ENCODE results near the gene PARK7.

PARK7 gene

DNA sequence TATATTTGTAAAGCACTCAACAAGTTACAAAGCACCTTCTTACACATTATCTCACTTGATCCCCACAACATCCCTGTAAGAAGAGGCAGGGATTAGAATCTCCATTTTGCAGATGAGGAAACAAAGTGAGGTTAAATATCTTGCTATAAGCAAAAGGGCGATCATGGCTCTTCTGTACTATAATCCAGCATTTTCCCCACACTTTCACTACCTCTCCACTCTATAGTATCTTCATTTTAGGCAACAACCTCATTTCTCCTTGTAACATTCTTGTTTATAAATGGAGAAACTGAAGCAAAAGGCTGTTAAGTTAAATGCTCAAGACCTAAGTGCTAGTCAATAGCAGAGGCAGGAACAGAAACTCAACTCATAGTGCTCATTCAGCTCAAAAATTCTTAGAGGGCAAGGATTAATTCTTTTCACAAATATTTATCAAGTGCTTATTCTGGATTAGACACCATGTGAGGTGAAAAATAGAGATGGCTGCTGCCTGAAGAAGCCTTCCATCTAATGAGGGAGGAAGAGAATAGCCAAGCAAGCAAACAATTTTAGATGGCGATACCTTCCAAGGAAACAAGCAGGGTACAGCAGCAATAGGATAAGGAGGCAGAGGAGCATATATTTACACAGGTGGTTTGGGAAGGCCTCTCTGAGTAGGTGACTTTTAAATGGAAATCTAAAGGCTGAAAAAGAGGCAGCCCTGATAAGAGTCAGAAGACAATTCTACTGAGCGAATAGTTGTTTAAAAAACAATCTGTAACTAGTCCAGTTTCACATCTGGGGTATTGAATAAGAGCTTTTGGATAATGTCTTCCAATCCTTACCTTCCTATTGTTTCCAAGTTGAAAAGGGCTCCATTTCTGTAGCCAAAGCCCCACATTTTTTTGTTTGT lies 61.1 kb downstream of the PARK7 start:
- TF ChIP-seq, protein P1, sequence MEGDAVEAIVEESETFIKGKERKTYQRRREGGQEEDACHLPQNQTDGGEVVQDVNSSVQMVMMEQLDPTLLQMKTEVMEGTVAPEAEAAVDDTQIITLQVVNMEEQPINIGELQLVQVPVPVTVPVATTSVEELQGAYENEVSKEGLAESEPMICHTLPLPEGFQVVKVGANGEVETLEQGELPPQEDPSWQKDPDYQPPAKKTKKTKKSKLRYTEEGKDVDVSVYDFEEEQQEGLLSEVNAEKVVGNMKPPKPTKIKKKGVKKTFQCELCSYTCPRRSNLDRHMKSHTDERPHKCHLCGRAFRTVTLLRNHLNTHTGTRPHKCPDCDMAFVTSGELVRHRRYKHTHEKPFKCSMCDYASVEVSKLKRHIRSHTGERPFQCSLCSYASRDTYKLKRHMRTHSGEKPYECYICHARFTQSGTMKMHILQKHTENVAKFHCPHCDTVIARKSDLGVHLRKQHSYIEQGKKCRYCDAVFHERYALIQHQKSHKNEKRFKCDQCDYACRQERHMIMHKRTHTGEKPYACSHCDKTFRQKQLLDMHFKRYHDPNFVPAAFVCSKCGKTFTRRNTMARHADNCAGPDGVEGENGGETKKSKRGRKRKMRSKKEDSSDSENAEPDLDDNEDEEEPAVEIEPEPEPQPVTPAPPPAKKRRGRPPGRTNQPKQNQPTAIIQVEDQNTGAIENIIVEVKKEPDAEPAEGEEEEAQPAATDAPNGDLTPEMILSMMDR (IDR thresholded peaks at IDR 0.05) = no peak

DNA sequence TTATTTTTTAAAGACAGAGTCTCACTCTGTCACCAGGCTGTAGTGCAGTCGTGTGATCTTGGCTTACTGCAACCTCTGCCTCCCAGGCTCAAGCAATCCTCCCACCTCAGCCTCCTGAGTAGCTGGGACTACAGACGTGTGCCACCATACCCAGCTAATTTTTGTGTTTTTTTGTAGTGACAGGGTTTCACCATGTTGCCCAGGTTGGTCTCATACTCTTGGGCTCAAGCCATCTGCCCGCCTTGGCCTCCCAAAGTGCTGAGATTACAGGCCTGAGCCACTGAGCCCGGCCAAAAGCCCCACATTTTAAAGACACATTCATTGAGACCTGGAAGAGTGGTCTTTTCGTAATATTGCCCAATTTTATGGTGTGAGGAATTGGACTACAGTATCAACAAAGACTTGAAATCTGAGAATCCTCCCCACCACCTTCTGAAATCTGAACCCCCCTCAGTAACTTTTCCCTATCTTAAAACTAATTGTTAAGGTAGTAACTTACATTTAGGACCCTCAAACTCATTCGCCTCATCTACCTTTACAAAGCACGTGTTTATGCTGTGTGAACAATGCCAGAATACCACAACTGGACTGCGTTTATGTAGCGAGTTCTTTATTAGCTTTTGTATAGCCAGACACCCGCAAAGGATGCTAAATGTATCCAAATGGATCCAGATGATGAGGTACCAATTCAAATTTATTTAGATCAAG lies 61.9 kb downstream of the PARK7 start:
- TF ChIP-seq, protein P1 (IDR thresholded peaks at IDR 0.05) = no peak

DNA sequence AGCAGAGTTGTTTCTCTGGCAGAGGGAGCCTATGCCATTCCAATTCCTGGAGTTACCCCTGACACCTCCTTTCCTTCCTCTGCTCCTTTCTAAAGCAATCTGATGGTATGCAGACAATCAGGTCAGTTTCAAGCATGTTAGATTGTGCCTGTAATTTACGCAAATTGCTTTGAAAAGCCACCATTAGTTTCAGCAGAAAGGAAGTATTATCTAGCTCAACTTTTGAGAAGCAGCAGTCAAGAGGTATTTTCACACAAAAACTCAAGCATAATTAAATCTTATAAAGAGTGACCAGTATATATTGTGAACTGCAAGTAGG lies 62.4 kb downstream of the PARK7 start:
- TF ChIP-seq, protein P1 (IDR thresholded peaks at IDR 0.05) = no peak

DNA sequence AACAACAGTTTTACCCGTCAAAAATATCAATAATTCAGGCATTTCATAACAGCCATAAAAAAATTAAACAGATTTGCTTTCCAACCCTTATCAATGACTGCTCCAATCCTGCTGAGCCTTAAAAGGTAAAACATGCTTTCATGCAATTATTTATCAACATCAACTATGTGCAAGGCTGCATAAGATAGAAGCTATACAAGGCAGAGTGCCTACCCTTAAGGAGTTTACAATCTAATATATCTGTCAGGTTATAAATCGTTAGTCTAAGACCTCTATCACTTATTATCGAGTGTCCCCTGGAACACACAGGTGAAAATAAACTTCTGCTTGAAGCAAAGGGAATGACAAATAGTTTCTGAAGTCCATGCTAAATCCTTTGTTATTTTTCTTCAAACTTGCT lies 62.8 kb downstream of the PARK7 start:
- TF ChIP-seq, protein P1 (IDR thresholded peaks at IDR 0.05) = no peak

DNA sequence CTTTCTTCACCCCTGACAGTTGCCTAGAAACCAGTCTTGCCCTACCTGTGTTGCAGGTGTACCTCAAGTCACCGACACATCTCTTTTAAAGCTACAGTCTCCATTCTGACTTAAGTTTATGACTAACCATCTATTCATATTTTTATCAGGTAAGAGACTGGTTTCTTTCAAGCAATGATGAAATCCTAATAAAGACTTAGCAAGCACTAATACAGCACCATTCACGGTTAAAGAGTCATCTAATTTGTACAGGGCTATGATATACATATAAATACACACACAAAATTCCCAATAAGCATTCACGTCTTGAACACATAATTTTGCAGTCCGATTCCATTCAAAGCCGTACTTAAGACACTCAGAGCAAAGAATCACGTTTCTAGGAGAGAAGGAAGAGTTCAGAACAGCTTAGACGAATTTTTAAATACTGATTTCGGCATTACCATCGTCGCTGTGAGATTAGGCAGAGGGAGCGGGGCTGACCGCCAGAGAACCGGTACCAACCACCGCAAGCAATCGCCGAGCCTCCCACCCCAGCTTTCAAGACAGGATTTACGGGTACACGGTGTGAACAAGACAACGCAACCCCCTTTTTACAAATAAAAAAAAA lies 63.7 kb downstream of the PARK7 start:
- TF ChIP-seq, protein P1 (IDR thresholded peaks at IDR 0.05) = no peak

DNA sequence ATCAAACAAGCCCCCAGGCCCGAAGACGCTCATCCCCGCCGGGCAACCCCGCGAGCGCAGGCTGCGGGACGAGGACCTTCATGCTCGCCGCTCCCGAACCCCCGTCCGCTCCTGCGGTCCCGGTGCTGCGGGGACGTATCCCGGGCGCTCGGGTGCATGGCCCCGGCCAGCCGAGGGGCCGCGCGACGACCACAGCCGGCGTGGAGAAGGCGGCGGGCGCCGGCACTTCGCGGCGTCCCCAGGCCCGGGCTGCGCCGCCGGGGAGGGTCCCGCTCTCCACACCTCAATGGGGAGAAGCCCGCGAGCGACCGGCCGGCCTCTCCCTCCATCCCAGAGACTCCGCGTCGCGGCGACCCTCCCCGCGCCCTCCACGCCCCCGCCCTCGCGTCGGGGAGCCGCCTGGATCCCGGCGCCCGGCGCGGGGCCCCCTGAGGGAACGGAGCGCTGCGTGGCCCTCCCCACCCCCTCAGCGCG lies 64.2 kb downstream of the PARK7 start:
- TF ChIP-seq, protein P1 (IDR thresholded peaks at IDR 0.05) = no peak

DNA sequence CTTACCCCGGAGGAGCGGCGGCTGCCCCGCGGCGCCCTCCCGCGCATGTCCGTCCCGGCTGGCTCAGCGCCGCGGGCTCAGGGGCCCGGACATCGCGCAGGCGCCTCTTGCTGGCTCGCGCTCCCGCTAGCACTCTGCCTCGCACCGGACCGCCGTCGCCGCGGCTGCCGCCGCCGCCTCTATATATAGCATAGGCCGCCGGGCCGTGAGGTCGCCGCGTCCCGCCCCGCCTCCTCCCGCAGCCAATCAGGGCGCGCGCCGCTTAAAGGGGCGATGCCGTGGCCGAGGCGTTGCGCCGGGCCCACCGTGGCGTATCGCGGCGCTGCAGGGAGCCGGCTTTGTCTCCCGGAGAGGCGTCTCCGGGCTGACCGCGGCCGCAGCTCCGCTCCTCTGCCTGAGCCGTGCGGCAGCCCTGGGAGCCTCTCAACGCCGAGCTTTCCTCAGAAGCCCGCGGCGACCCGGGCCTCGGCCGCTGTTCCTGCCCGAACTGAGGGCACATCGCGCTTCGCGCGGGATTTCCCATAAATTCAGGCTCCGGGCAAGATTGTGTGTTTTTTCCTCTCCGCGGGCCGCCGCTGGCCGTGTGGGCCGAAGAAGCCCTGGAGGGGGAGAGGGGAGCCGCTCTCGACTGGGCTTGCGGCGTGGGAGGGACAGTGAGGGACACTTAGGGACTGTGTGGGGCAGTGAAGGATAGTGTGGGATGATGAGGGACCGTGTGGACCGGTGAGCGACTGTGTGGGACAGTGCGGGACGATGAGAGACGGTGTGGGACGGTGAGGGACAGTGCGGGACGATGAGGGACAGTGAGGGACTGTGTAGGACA lies 64.9 kb downstream of the PARK7 start, which contains the start of gene ERRFI1:
TSS of gene ERRFI1 (minus strand) at position 157 of the 823 bp plus-strand sequence. CDS start 10,690 bp downstream, outside the sequence.
- TF ChIP-seq, protein P1 (IDR thresholded peaks at IDR 0.05) = no peak
